SK-N-SH (cell line): ENCODE results near the gene ACTR2.

Experiments
- CHD2 ChIP-seq: fragments of 150-350 bp; IDR thresholded peaks from 2 replicates; pipeline ENCODE4 v1.6.1; 2018; ENCODE audit warnings: low read length; ENCODE audit not compliant: partially characterized antibody
- EZH2phosphoT487 ChIP-seq: fragments of 200-600 bp; sonication (generic); IDR thresholded peaks from 2 replicates; pipeline ENCODE4 v1.6.1; 2017; ENCODE audit warnings: low read depth, mixed run types, mild to moderate bottlenecking, antibody characterized with exemption, moderate library complexity, borderline replicate concordance
- GABPA ChIP-seq: IDR thresholded peaks from 2 replicates; pipeline ENCODE4 v1.4.0; 2012; ENCODE audit warnings: low read depth, mild to moderate bottlenecking
- MEF2A ChIP-seq: IDR thresholded peaks from 2 replicates; pipeline ENCODE4 v1.4.0; 2012; ENCODE audit warnings: low read depth, borderline replicate concordance
- POLR2AphosphoS5 ChIP-seq: IDR thresholded peaks from 2 replicates; pipeline ENCODE4 v1.6.1; 2012; ENCODE audit warnings: low read depth, low read length
- RFX5 ChIP-seq: IDR thresholded peaks from 2 replicates; pipeline ENCODE4 v1.6.1; 2012; ENCODE audit warnings: mild to moderate bottlenecking, improper control_type of control experiment, low read length
- TEAD4 ChIP-seq: IDR thresholded peaks from 2 replicates; pipeline ENCODE4 v1.4.0; 2012; ENCODE audit warnings: mild to moderate bottlenecking, borderline replicate concordance; ENCODE audit not compliant: insufficient read depth
- TF ChIP-seq, protein P1 (sequence below): IDR thresholded peaks from 2 replicates; pipeline ENCODE4 v1.6.1; 2012; ENCODE audit warnings: mild to moderate bottlenecking, low read depth, low read length, moderate library complexity

DNA sequence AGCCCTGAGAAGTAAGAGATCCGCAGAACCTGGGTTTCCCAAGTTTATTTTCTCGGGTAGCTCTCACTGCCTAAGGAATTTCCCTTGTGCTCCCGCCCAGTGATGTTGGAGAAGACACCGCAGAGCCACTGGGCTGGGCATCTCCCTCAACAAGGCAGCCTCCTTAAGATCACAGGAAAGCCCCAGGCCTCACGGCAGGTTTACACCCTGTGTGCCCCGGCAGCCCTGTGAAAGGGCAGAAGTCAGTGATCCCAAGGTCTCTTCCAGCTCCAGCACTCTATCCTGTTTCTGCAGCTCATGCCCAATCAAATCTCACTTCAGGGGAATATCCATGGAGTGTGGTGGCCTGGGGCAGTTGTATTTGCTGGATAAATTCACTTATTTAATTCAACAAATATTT is 66.5 kb downstream of the ACTR2 start:
- TF ChIP-seq EZH2phosphoT487 (no peak), POLR2AphosphoS5 (no peak), RFX5 (no peak), TEAD4 (no peak), MEF2A (no peak), GABPA (no peak), CHD2 (no peak)
- TF ChIP-seq, protein P1, sequence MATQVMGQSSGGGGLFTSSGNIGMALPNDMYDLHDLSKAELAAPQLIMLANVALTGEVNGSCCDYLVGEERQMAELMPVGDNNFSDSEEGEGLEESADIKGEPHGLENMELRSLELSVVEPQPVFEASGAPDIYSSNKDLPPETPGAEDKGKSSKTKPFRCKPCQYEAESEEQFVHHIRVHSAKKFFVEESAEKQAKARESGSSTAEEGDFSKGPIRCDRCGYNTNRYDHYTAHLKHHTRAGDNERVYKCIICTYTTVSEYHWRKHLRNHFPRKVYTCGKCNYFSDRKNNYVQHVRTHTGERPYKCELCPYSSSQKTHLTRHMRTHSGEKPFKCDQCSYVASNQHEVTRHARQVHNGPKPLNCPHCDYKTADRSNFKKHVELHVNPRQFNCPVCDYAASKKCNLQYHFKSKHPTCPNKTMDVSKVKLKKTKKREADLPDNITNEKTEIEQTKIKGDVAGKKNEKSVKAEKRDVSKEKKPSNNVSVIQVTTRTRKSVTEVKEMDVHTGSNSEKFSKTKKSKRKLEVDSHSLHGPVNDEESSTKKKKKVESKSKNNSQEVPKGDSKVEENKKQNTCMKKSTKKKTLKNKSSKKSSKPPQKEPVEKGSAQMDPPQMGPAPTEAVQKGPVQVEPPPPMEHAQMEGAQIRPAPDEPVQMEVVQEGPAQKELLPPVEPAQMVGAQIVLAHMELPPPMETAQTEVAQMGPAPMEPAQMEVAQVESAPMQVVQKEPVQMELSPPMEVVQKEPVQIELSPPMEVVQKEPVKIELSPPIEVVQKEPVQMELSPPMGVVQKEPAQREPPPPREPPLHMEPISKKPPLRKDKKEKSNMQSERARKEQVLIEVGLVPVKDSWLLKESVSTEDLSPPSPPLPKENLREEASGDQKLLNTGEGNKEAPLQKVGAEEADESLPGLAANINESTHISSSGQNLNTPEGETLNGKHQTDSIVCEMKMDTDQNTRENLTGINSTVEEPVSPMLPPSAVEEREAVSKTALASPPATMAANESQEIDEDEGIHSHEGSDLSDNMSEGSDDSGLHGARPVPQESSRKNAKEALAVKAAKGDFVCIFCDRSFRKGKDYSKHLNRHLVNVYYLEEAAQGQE = no peak
